Measurements from ENCODE around the gene AHI1.
"Not testable (repeated sequence)": the region's sequence is repeated elsewhere in the genome, so short reads cannot be mapped to it uniquely, and the experiment has no call there.

Gene AHI1

DNA sequence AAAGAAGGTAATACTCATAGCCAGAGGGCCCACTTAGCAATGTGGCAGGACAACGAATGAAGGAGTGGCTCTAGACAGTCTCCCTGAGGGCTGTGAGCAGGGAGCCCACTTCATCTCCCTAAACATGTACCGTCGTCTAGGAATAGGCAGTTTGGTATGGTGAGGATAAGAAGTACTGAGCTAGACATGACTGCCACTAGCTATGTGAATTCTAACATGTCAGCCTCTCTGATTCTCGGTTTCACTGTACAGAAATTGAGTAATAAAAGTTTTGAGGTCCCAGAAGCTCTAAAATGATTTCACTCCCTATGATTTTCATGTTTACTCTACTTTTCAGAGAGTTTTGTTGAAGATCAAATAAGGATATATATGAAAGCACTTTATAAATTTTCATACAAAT lies 107.1 kb downstream of the AHI1 start:
- no peak for DNase-seq (ENCODE audit: low read depth in 2 of 2)

GRCh38 chr6:135385299-135385698 lies 112.2 kb downstream of the AHI1 start:
- no peak for DNase-seq (ENCODE audit: low read depth in 2 of 2)

DNA sequence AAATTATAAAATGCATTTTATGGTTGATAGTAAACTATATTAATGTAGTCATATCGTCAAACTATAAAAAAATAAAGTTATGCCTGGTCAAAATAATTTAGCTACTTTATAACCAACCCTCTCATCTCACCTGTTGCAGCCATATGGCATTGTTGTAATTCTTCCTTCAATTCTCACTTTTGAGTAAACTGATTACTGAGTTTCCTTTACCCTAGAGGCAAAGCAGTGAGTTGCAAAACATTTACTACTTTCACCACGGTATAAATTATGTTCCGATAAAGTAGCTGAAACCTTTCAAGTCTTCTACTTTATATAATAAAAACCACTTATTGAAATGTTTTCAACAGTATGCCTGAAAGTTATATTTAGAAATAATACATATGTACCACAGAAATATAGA lies 113.8 kb downstream of the AHI1 start:
- DNase-seq (ENCODE audit: low read depth in 2 of 2) = no peak

- DNase-seq (ENCODE audit: low read depth in 2 of 2) = no peak
Measured at GRCh38 chr6:135383301-135383700, 114.2 kb downstream of the AHI1 start.

- no peak for DNase-seq (ENCODE audit: low read depth in 2 of 2)
Measured at GRCh38 chr6:135382182-135382628, 115.3 kb downstream of the AHI1 start.

GRCh38 chr6:135380793-135381192 lies 116.7 kb downstream of the AHI1 start:
- no peak for DNase-seq (ENCODE audit: low read depth in 2 of 2)

- no peak for DNase-seq (ENCODE audit: low read depth in 2 of 2)
Measured at GRCh38 chr6:135379647-135380046, 117.9 kb downstream of the AHI1 start.

DNA sequence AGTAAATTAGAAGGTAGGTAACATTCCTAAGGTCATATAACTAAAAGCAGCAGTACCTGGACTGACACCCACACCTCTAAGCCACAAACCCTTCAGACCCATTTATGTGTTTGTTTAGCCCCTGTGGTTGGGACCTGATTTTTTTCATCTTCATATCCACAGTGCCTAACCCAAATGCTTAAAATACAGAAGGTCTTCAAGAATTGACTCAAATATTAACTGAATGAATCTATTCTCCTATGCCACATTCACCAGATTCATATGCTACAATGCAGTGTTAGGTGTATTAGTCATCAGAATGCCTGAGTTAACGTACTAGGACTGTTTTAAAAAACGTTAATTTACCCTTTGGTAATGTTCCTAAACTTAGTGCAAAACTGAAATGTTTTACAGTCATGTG lies 124.8 kb downstream of the AHI1 start:
- DNase-seq (ENCODE audit: low read depth in 2 of 2) = no peak

- not testable (repeated sequence) for DNase-seq (ENCODE audit: low read depth in 2 of 2)
Measured at GRCh38 chr6:135363622-135364021, 133.9 kb downstream of the AHI1 start.

- no peak for DNase-seq (ENCODE audit: low read depth in 2 of 2)
Measured at GRCh38 chr6:135362124-135362523, 135.4 kb downstream of the AHI1 start.

DNA sequence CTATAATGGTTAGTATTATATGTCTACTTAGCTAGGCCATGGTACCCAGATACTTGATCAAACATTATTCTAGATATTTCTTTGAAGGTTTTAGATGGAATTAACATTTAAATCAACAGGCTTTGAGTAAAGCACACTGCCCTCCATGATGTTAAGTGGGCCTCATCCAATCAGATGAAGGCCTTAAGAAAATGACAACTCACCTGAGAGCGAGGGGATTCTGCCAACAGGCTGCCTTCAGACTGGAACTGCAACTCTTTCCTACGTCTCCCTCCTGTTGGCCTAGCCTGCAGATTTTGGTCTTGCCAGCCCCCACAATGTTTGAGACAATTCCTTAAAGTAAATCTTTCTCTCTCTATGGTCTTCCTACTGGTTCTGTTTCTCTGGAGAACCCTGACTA lies 137.3 kb downstream of the AHI1 start:
- DNase-seq (ENCODE audit: low read depth in 2 of 2) = no peak

GRCh38 chr6:135358985-135359384 lies 138.6 kb downstream of the AHI1 start:
- no peak for DNase-seq (ENCODE audit: low read depth in 2 of 2)

DNA sequence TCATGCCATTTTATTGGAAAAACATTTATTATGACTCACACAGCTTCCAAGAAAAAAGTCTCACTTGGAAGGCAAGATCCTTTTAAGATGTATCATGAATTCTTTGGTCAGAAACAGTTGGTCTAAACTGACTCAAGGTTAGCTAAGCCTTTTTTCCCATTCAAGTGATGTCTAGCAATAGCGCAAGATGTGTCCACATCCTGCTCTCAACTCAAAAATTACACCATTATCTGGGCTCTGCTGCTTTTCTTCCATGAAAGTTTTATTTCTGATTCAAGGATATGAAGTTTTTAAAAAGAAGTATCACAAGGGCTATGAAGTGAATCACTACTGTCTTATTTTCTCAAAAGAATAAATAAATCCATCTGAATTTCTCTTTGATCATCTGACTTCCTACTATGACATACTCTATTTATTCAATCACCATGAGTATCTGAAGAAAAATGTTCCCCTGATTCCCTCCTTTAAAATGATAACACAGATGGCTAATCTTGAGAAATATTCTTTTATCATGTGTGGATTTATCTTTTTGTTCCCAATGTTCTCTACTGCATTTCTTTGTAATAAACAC lies 139.2 kb downstream of the AHI1 start:
- DNase-seq (ENCODE audit: low read depth in 2 of 2) = no peak

DNA sequence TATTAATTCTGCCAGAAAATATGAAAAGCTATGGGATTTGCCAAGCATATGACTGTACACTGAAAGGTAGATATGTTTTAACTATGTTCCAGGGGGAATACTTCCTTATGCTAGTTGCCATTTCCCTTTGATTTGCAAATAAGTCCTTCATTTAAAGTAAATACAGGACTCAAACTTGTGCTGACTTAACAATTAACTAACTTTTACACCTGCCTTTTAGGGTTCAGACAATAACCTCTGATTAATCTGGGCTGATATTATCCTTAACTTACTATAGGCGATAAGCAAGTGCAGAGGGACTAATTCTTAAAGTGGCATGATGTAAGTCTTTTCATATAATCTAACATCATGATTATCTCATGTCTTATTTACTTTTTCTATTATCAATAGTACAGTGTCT lies 143.1 kb downstream of the AHI1 start:
- DNase-seq (ENCODE audit: low read depth in 2 of 2) = no peak

DNA sequence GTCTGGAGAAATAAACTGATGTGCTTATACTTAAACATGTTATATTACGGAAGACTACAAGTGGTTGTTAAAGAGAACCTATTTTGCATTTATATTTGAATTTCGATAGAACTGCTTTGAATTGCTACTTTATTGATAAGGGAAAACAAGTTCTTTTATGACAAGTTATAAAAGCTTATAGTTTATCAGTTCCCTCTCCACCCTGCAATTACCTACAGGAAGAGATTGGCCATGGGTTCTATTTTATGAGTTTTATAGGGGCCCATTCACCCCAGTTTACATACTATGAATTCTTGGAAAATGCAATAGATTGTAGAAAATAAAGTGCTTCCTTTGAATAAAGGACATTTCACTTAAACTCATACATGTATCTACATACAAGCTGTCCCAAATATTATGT lies 144.4 kb downstream of the AHI1 start:
- DNase-seq (ENCODE audit: low read depth in 2 of 2) = no peak

GRCh38 chr6:135351635-135352034 lies 145.9 kb downstream of the AHI1 start:
- no peak for DNase-seq (ENCODE audit: low read depth in 2 of 2)

DNA sequence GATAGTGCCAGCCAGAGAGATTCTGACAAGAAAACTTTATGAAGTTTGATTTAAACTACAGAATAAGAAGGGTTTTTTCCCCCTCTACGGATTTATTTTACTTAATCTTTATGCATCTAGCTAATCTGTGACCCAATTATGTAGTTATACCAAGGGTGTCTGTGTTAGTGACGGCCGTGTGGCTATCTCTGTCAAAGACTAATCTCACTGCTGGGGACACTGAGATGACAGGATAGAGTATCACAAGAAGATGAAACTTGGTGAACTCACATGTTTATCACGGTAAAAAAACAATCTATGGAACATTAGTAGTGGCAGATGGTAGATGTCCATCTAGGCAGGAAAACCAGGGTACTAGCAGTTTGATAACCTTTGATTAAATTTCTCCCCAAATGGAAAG lies 149.7 kb downstream of the AHI1 start:
- no peak for DNase-seq (ENCODE audit: low read depth in 2 of 2)

- DNase-seq (ENCODE audit: low read depth in 2 of 2) = no peak
Measured at GRCh38 chr6:135346747-135347146, 150.8 kb downstream of the AHI1 start.

- DNase-seq (ENCODE audit: low read depth in 2 of 2) = no peak
Measured at GRCh38 chr6:135344526-135344925, 153.0 kb downstream of the AHI1 start.

DNA sequence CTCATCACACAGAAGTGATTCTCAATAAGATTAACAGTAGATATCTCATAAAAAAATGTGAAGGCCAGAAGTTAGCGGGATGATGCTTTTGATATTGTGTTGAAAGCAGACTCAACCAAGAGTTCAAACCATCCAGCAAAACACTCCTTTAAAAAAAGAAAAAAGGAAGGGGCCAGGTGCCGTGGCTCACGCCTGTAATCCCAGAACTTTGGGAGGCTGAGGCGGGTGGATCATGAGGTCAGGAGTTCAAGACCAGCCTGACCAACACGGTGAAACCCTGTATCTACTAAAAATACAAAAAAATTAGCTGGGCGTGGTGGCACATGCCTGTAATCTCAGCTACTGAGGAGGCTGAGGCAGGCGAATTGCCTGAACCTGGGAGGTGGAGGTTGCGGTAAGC lies 157.6 kb downstream of the AHI1 start:
- DNase-seq (ENCODE audit: low read depth in 2 of 2) = not testable (repeated sequence)

DNA sequence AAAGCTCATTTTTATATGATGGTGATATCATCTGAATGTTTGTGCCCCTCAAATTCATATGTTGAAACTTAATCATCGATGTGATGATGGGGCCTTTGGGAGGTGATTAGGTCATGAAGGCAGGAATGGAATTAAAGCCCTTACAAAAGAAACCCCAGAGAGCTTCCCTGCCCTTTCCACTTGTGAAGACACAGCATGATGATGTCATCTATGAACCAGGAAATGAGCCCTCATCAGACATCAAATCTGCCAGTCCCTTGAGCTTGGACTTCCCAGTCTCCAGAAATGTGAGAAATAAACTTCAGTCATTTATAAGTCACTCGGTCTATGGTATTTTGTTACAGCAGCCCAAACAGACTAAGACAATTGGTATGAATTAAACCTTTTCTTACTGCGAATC lies 163.4 kb downstream of the AHI1 start:
- no peak for DNase-seq (ENCODE audit: low read depth in 2 of 2)

DNA sequence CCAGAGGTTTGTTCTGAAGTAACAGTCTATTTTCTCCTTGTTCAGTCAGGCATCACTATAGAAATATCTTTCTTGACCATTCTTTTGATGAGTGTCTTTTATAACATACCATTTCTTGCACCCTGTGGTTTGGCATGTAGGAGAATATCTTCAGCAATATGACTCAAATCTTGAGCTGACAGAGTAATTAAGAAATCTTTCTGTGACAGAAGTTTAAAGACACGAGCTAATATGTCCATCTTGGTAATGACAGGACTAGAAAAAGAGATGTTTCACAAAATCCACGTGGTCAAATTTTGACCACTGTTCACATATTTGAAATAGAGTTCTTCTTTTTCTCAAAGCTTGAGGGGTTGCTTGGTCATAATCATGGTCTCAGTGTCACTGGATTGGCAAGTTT lies 166.5 kb downstream of the AHI1 start:
- no peak for DNase-seq (ENCODE audit: low read depth in 2 of 2)

- no peak for DNase-seq (ENCODE audit: low read depth in 2 of 2)
Measured at GRCh38 chr6:135329851-135330803, 167.4 kb downstream of the AHI1 start.
